Ovary (tissue), 9 donors: ENCODE results near the gene KIAA1328. TPM values are rescaled to one million over a fixed set of nuclear protein-coding genes. Genes with fewer than 3 reads are reported as not detected.
A peak's percentile ranks its signal among the peaks of the same experiment; 100 is the strongest.

Experiments
- DNase-seq, 5 donors: peaks; one replicate each; pipeline ENCODE4 v3.0.0-alpha.2; 2019 to 2020
- H3K27ac ChIP-seq, 2 donors: fragments of 200-600 bp; one replicate each; pipeline versions ENCODE4 v1.5.1 to v1.8.0; 2019 to 2022
- H3K27me3 ChIP-seq: fragments of 200-600 bp; one replicate; pipeline ENCODE4 v1.8.0; 2022
- H3K36me3 ChIP-seq: fragments of 200-600 bp; sonication (generic); one replicate; pipeline ENCODE4 v1.5.1; 2019
- H3K4me1 ChIP-seq: one replicate; pipeline ENCODE4 v1.8.1; 2013; ENCODE audit warnings: mild to moderate bottlenecking, moderate library complexity; ENCODE audit not compliant: insufficient read depth
- H3K4me3 ChIP-seq: fragments of 200-600 bp; sonication (generic); one replicate; pipeline ENCODE4 v1.5.1; 2017
- H3K9me3 ChIP-seq, 2 donors: fragments of 200-600 bp in 1 of 2; sonication (generic) in 1 of 2; one replicate each; pipeline versions ENCODE4 v1.5.1 to v1.8.1; 2013 to 2019; ENCODE audit warnings: mild to moderate bottlenecking in 1 of 2, moderate library complexity in 1 of 2
- EP300 ChIP-seq: sonication (generic); formaldehyde crosslinking; IDR thresholded peaks from one replicate; pipeline ENCODE4 v1.6.1; 2017; ENCODE audit warnings: antibody characterized with exemption
- POLR2A ChIP-seq: fragments of 450-650 bp; IDR thresholded peaks from one replicate; pipeline ENCODE4 v1.6.1; 2017; ENCODE audit warnings: antibody characterized with exemption, mild to moderate bottlenecking, moderate library complexity
- WGBS, 3 donors: extraction: QIAGEN DNeasy Blood & Tissue Kit in 1 of 3; methylation state at CpG; one replicate each; pipeline versions ENCODE4 v1.1.5 to v1.1.7; 2013 to 2017; 5-methylcytosine and 5-hydroxymethylcytosine counted together
- intact Hi-C, 4 donors: fragments of 100-400 bp; cut with DNase I; formaldehyde crosslinking; loops; one replicate each; pipeline versions ENCODE4 v1.11.0 to v1.15.1; 2022 to 2023
- polyA plus RNA-seq, 2 donors: library from polyadenylated mRNA; stranded (reverse); fragments of 200-250 nt in 1 of 2; fragments of 350-450 nt in 1 of 2; fragmentation: Illumina TruSeq in 1 of 2; extraction: RNeasy Lipid Tissue Mini Kit (QIAGEN cat#74804) in 1 of 2; gene quantifications; one replicate each; pipeline ENCODE4 v1.2.3, GENCODE V29; 2013 to 2014
- total RNA-seq, 7 donors: library from RNA; depleted of rRNA in 2 of 7; stranded (reverse); fragments of >200 nt in 2 of 7; fragmentation: NEBNext Ultra II Directional in 3 of 7; extraction: Animal tissue kit (Norgen Biotek cat#: 25700) in 3 of 7; gene quantifications; one replicate each; pipeline versions ENCODE4 v1.1.0 to v1.2.4, GENCODE V29; 2016 to 2023
- TF ChIP-seq, protein P1 (sequence below), 3 donors: fragments of 450-650 bp in 2 of 3; fragments of 200-600 bp in 1 of 3; IDR thresholded peaks; one replicate each; pipeline versions ENCODE4 v1.5.1 to v1.8.0; 2016 to 2022; ENCODE audit warnings: antibody characterized with exemption in 3 of 3, mild to moderate bottlenecking in 1 of 3
- donor health status: DM: no; HTN: no; CAD: no; lungs with moderate emphysema.
- donor health status: DM: no; HTN: no; CAD: no.
- donor health status: Bipolar disorder and iron deficiency.
- donor health status: DM: yes; HTN: yes; CAD: no.
- donor health status: DM: no; HTN: no; CAD: no.
- donor health status: DM: yes; HTN: yes; CAD: no.

The KIAA1328 gene
- total and polyA plus RNA-seq, 9 donors = 6.7 to 38.3 (median 18.7) TPM

DNA sequence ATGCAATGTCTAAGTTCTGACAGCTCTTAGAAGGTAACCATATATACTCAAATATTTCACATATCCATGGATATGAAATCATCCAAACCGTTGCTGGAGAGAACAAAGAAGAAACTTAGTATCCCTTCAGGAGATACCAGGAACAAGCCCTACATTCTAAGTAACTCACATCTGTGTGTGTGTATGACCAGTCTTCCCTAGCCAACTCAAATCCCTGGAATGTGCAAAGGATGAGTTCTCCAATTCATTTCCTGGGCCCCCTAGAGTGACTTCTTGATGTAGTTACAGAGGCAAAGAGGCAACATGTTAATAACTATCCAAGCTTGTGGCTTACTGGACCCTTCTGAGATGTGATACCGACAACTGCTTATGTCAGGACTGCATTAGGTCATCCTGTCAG is 20.2 kb upstream of the KIAA1328 start:
- Histone ChIP-seq H3K9me3 (no peaks in the 10 kb centered on the region), H3K4me1 (peaks cover 6% of the 10 kb centered on the region), H3K27me3 (no peaks in the 10 kb centered on the region), H3K27ac (no peak overlapping the region), H3K4me3 (no peak overlapping the region), H3K36me3 (no peaks in the 10 kb centered on the region)
- no peak for TF ChIP-seq POLR2A
- no peak for TF ChIP-seq EP300
- TF ChIP-seq, protein P1, sequence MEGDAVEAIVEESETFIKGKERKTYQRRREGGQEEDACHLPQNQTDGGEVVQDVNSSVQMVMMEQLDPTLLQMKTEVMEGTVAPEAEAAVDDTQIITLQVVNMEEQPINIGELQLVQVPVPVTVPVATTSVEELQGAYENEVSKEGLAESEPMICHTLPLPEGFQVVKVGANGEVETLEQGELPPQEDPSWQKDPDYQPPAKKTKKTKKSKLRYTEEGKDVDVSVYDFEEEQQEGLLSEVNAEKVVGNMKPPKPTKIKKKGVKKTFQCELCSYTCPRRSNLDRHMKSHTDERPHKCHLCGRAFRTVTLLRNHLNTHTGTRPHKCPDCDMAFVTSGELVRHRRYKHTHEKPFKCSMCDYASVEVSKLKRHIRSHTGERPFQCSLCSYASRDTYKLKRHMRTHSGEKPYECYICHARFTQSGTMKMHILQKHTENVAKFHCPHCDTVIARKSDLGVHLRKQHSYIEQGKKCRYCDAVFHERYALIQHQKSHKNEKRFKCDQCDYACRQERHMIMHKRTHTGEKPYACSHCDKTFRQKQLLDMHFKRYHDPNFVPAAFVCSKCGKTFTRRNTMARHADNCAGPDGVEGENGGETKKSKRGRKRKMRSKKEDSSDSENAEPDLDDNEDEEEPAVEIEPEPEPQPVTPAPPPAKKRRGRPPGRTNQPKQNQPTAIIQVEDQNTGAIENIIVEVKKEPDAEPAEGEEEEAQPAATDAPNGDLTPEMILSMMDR (IDR thresholded peaks at IDR 0.05) = no peak
- no peak for DNase-seq
- intact Hi-C loops = loop anchor here in 1 of 4 donors (10.0 kb wide), 1 partner anchor 104 kb away; no protein-coding TSS in a partner anchor
- WGBS, 3 donors = 71 to 91% (median 80%) methylated on average over 2 of the region's 2 CpGs

DNA sequence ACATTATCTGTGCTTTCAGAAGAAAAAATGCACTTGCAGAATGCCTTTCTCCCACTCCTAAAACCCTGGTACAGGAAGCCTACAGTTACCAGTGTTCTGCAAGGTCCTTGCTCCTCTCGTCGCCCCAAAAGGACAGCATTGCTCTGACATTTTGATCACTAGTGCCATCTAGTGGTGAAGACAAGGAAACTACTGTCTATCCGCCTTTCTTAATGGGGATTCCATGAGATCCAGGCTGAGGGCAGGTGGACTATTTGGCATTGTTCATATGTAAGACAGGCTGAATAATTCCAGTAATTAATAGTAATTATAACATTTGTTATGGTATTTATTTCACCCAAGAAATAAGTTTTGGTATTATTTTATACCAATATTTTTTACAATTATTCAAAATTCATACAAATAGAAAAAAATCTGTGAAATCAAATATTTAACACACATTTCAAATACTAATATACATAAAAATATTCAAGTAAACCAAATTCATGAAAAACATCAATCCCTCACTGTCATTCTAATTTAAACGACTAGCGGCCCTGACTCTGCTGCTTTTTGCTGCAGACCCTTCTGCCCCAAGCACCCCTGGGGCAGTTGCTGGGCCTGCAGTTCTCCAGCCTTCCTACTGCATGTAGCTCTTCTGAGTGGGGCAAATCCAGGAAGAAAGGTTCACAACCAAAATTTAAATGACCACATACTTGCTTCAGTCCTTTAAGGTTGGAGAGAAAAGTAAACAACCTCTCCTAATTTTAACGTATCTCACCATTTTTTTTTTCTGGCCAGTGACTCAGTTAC is 19.1 kb upstream of the KIAA1328 start:
- Histone ChIP-seq H3K9me3 (no peaks in the 10 kb centered on the region), H3K27me3 (no peaks in the 10 kb centered on the region), H3K4me1 (peaks cover 6% of the 10 kb centered on the region), H3K4me3 (no peak overlapping the region), H3K36me3 (no peaks in the 10 kb centered on the region), H3K27ac (no peak overlapping the region)
- intact Hi-C loops = loop anchor here in 1 of 4 donors (10.0 kb wide), 2 partner anchors 105 to 515 kb away; partner anchors contain the start of gene FHOD3
- DNase-seq = peak in 3 of 5 donors; percentile 11 to 30 (median 26)
- TF ChIP-seq, protein P1 (IDR thresholded peaks at IDR 0.05) = peak; percentile 47 to 59 (median 54)
- no peak for TF ChIP-seq POLR2A
- 41 to 44% (median 43%) methylated on average over 6 of the region's 6 CpGs for WGBS, 3 donors

DNA sequence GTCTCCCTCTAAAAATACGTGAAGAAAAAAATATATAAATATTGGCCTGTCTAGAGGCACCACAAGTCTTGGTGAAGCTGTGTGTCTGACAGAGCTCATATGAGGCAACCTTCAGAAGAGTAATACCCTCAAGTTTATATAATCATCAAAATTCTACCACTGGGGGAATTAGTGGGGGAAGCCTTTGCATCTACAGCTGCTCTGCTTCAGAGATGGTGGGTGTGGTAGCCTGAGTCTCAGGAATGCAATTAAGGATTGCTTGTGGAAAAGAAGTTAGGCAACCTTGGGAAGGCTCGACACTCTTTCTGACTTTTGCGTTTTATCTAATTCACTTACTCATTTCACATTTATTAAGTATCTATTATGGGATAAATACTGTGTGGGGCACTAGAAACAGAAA is 17.5 kb upstream of the KIAA1328 start:
- Histone ChIP-seq H3K27me3 (no peaks in the 10 kb centered on the region), H3K9me3 (no peaks in the 10 kb centered on the region), H3K4me3 (no peak overlapping the region), H3K4me1 (peaks cover 7% of the 10 kb centered on the region), H3K27ac (no peak overlapping the region), H3K36me3 (no peaks in the 10 kb centered on the region)
- TF ChIP-seq EP300 (no peak), POLR2A (no peak)
- TF ChIP-seq, protein P1 (IDR thresholded peaks at IDR 0.05) = no peak
- intact Hi-C loops = loop anchor here in 1 of 4 donors (10.0 kb wide), 1 partner anchor 517 kb away; the partner anchor contains the start of gene FHOD3
- peak in 1 of 5 donors; percentile 40 for DNase-seq
- 16 to 32% (median 26%) methylated on average over 3 of the region's 3 CpGs for whole genome bisulfite sequencing, 3 donors

DNA sequence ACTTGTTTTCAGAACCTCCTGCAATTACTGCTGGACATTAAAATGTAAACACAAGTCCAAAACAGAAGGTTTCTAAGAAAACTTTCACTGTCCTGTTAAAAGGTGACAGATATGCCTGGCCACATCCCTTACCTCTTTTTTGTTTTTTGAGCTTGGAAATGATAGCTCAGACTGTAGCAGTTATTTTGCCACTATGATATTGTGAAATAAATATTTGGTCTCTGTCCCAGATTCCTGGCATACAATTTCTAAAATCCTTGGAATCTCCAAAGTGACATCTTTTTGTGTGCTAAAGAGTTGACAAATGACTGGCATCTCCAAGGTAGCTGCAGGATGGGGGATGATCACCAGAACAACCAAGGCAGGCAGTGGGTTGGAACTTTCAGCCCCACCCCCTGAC is 17.0 kb upstream of the KIAA1328 start:
- TF ChIP-seq POLR2A (no peak), EP300 (no peak)
- TF ChIP-seq, protein P1 (IDR thresholded peaks at IDR 0.05) = no peak
- DNase-seq = no peak
- H3K27ac ChIP-seq = peak overlapping the region in 1 of 2 donors; percentile 9
- no peaks in the 10 kb centered on the region for H3K36me3 ChIP-seq
- intact Hi-C loops = loop anchor here in 1 of 4 donors (10.0 kb wide), 1 partner anchor 517 kb away; the partner anchor contains the start of gene FHOD3
- no peaks in the 10 kb centered on the region for H3K9me3 ChIP-seq
- H3K27me3 ChIP-seq = no peaks in the 10 kb centered on the region
- H3K4me3 ChIP-seq = no peak overlapping the region
- peaks cover 7% of the 10 kb centered on the region for H3K4me1 ChIP-seq
